ENCODE results near the gene DISC1.

DISC1 gene

GRCh38 chr1:231918239-231919015, 291.8 kb downstream of the DISC1 start:
- DNase-seq (ENCODE audit: low read depth in 2 of 2), result peak in 1 of 2 donors; percentile 57
- no peak for TF ChIP-seq CTCF (IDR thresholded peaks at IDR 0.05; ENCODE audit: low read depth, low read length)
- H3K4me3 ChIP-seq (replicated peaks in 1 of 2; ENCODE audit: low read depth in 2 of 2, low read length in 2 of 2), result no peak overlapping the region

- no peak for TF ChIP-seq CTCF (IDR thresholded peaks at IDR 0.05; ENCODE audit: low read depth, low read length)
- no peak overlapping the region for H3K4me3 ChIP-seq (replicated peaks in 1 of 2; ENCODE audit: low read depth in 2 of 2, low read length in 2 of 2)
- no peak for DNase-seq (ENCODE audit: low read depth in 2 of 2)
Observed at GRCh38 chr1:231919239-231919885, 292.8 kb downstream of the DISC1 start.

- DNase-seq (ENCODE audit: low read depth in 2 of 2), result no peak
- TF ChIP-seq CTCF (IDR thresholded peaks at IDR 0.05; ENCODE audit: low read depth, low read length), result no peak
- no peak overlapping the region for H3K4me3 ChIP-seq (replicated peaks in 1 of 2; ENCODE audit: low read depth in 2 of 2, low read length in 2 of 2)
Observed at GRCh38 chr1:231919886-231920285, 293.3 kb downstream of the DISC1 start.

GRCh38 chr1:231921646-231922345, 295.2 kb downstream of the DISC1 start:
- H3K4me3 ChIP-seq (replicated peaks in 1 of 2; ENCODE audit: low read depth in 2 of 2, low read length in 2 of 2), result no peak overlapping the region
- peak in 1 of 2 donors; percentile 40 for DNase-seq (ENCODE audit: low read depth in 2 of 2)
- no peak for TF ChIP-seq CTCF (IDR thresholded peaks at IDR 0.05; ENCODE audit: low read depth, low read length)

GRCh38 chr1:231923491-231924041, 297.0 kb downstream of the DISC1 start:
- H3K4me3 ChIP-seq (replicated peaks in 1 of 2; ENCODE audit: low read depth in 2 of 2, low read length in 2 of 2), result no peak overlapping the region
- TF ChIP-seq CTCF (IDR thresholded peaks at IDR 0.05; ENCODE audit: low read depth, low read length), result no peak
- peak; percentile 43 to 44 for DNase-seq (ENCODE audit: low read depth in 2 of 2)

- H3K4me3 ChIP-seq (replicated peaks in 1 of 2; ENCODE audit: low read depth in 2 of 2, low read length in 2 of 2), result no peak overlapping the region
- no peak for DNase-seq (ENCODE audit: low read depth in 2 of 2)
- no peak for TF ChIP-seq CTCF (IDR thresholded peaks at IDR 0.05; ENCODE audit: low read depth, low read length)
Observed at GRCh38 chr1:231924180-231924579, 297.6 kb downstream of the DISC1 start.

Data from cardiac fibroblast (primary cell).